CD4-positive, alpha-beta T cell treated with Interleukin-2 at 100 ng/mL for 4 hours (primary cell): ENCODE results near the gene AFF3.
"Not testable (repeated sequence)": the region's sequence is repeated elsewhere in the genome, so short reads cannot be mapped to it uniquely, and the experiment has no call there.

Source experiments
- DNase-seq: peaks from one replicate; pipeline ENCODE4 v3.0.0-alpha.2; 2020; ENCODE audit warnings: low spot score

Gene AFF3

GRCh38 chr2:99927690-99928207, 214.6 kb downstream of the AFF3 start:
- DNase-seq: not testable (repeated sequence)

- no peak for DNase-seq
These were observed 215.4 kb downstream of the AFF3 start for GRCh38 chr2:99926986-99927385.

DNA sequence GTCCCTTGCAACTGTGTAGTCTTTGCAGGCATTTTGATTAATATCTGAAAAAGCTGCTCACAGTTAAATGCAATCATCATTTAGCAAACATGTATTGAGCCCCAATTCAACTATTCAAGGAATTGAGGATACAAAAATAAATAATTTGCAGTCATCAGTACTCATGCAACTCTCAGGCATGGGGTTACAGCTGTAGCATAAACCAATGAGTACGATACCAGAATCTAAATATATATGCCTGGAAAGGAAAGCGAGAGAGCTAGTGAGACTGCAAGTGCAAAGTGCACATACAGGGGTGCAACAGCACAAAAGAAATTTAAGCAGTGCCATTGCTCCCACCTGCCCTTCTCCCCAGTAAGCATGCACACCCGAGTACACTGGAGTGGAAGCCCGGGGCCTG, 216.4 kb downstream of the AFF3 start:
- DNase-seq: no peak

DNA sequence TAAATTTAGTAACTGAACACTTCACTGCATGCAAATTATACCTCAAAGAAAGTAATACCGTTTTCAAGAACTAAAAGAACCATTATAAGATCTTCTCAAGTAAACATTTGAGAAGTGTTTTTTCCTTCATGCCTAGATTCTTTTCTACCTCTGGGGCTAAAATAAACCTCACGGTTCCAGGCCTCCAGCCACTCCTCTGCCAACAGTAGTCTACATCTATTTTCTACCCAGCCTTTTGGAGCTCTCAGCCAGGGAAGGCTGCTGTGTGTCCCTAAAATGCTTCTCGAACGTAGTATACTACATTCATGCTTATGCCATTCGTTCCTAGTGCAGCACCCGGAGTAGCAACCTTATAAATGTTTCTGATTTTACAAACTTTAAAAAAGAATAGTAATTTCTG, 219.7 kb downstream of the AFF3 start:
- no peak for DNase-seq

GRCh38 chr2:99921903-99922302, 220.5 kb downstream of the AFF3 start:
- no peak for DNase-seq

GRCh38 chr2:99918389-99918788, 224.0 kb downstream of the AFF3 start:
- no peak for DNase-seq

DNA sequence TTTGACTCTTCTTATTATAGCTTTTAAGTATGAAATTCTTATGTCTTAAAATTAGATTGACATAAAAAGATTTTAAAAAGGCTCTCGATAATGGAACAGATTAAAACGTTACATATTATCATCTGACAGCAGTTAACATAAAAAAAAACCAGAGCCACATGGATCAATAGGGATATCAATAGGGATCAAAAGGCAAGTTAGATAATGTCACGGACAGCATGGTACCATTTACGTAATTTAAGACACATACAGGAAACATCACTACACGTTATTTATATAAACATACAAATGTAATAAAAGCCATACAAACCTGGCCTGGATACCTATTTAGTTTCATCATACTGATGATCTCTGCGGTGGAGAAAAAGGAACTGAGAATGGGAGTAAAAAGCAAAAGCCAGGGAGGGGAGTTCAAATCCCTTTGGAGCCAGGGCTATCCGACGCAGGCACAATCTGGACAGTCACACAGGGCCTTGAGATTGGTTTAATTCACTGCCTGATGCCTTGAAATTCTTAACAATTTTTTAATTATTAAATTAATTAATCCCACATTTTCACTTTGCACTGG, 227.2 kb downstream of the AFF3 start:
- no peak for DNase-seq

DNA sequence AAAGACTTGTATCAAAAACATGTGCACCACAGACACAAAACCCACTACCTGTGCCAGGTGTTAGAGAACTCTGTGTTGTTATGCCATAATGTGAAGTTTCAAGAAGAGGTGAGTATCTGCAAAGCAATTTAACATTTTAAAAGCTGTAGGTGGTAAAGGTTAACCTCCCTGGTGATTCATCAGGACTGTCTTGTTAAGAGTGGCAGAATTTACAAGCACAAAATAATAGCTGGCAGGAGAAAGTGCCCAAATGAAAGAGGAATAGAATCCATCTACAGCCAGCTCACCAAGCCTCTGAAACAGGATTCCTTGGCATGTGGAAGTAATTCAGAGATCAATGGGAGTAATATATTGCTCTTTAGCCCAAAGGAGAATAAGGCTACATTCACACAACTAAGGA, 230.7 kb downstream of the AFF3 start:
- DNase-seq: no peak

DNA sequence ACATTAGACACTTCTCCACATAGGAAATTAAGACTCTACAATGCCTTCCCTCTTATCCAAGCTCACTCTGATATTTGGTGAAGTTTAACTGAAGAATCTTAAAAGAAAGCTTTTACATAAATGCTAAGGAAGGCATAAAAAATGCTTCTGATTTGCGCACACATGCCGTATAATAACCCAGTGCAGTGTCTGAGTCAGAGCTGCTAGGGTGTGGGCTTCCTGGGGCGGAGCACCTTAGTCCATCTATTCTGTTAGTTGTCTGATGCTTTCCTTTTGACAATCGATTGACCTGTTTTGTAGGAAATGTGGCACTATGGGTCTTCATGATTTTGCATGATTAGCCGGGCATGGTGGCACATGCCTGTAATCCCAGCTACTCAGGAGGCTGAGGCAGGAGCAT, 231.5 kb downstream of the AFF3 start:
- no peak for DNase-seq

DNA sequence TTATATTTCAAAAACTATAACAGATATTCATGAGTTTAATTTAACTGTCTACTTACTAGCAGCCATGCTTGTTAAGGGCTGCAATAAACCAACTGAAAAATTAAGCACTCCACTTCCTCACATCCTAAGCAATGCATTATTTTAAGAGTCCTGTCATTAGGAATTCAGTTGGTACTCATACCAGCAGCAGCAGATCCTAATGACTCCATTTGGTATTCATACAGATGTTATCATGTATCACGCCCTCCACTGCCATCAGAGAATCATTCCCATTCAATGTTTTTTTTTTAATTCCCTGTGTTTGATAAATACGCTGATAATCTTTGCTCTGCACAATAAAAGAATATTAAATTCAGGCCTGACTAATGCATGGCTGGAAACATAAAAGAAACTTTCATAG, 236.8 kb downstream of the AFF3 start:
- no peak for DNase-seq

- no peak for DNase-seq
These were observed 237.4 kb downstream of the AFF3 start for GRCh38 chr2:99905025-99905424.

GRCh38 chr2:99903981-99904380, 238.4 kb downstream of the AFF3 start:
- no peak for DNase-seq

DNA sequence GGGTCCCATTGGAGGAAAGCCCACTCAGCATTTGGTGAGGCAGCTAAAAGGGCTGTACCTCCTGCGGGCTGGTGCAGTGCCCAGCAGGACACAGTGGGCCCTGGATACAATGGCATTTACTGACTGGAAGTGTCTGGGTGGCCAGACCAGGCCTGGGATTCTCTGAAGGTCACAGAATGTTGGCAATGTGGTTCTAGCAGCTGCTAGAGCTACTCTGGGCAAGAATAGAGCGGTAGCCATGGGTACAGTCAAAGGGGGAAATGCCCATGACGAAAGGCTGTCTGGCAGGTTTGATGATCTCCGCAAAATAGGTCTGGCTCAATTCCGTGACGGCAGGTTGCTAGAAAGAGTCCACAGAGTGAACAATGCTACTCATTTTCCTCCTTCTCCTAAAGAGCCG, 241.8 kb downstream of the AFF3 start:
- no peak for DNase-seq

DNA sequence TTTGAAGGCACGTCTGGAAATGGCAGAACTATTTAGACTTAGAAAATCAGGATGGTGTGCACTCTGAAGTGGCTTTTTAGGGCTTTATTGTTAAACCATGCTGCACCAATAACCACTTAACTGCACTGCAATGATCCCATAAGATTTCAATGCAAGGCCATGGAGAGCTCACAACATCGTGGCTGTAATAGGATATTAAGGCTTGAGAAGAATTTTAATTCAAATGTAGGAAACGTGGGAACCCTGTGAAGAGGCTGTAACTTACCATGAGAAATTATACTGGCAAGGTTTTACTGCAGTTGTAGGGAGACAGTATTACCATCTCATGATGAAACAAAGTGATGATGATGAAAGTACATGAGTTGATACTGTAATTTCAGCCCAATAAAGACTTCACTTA, 242.5 kb downstream of the AFF3 start:
- DNase-seq: no peak

GRCh38 chr2:99899058-99899855, 243.1 kb downstream of the AFF3 start:
- no peak for DNase-seq

- DNase-seq: no peak
These were observed 243.9 kb downstream of the AFF3 start for GRCh38 chr2:99898336-99899048.

DNA sequence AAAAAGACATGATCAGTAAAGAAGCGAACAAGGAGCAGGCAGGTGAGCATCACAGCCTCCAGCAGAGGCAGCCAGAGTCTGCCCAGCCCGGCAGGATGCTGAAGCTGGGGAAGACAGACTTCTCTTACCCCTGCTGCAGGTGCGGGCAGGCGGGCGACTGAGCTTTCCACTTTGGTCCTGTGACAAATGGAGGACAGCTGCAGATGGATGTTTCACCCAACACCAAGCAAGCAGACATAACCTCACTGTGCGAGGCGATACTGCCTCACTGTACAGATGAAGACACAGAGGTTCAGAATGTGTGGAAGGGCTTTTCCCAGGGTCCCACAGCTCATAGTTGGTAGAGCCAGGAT, 251.0 kb downstream of the AFF3 start:
- no peak for DNase-seq

DNA sequence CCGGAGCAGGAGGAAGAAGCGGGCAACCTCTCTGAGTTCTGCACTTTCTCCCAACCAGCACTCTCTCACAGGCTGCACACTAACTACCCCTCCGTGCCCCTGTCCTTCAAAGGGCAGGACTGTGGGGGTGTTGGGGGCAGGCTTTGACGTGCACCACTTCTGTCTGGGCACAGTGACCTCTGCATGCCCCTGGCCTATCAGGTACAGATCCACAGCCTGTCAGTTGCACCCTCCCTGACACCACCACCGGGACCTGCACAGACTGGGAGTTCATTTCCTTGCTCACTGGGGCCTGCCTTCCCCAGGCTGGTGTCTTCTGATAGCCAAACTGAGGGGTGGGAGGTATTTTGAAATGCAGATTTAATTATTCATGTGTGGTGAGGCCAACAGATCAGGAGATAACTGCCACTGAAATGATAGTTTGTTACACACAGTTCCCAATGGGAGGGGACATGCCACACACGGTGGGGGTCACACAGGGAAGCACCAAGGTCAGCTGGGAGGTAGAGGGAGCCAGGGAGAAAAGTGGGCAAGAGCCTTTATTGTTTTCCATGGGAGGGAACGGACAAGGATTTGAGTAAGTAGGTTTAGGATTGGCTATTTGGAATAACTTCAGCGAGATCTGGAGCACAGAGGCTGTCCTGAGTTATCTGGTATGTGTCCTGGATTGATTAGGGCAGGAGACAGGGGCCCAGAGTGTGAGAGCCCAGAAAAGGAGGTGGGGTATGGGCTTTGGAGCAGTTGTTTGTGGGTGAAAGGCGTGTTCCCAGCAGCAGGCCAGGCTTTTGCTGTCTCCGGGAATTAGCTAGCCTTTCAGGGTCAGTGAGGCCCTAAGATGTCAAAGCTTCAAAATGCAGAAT, 251.6 kb downstream of the AFF3 start:
- DNase-seq: no peak

DNA sequence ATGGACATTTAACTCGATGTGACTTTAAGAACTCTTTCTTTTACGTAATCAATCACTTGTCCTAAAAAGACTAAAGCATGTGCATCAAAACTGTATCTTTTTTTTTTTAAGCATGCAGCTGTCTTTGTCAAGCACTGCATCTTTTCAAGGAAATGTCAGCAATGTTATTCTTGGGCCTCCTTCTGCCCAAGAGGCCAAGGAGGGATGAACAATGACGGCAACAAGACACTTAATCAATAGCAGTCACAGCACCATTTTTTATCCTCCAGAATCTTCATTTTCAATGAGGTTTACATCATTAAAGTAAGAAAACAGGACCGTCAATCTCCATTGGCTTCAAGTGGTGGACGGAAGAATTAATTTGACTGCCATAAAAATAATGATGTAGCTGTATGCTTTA, 253.8 kb downstream of the AFF3 start:
- no peak for DNase-seq

- DNase-seq: no peak
These were observed 256.0 kb downstream of the AFF3 start for GRCh38 chr2:99886418-99886817.

- no peak for DNase-seq
These were observed 259.0 kb downstream of the AFF3 start for GRCh38 chr2:99883358-99883757.

DNA sequence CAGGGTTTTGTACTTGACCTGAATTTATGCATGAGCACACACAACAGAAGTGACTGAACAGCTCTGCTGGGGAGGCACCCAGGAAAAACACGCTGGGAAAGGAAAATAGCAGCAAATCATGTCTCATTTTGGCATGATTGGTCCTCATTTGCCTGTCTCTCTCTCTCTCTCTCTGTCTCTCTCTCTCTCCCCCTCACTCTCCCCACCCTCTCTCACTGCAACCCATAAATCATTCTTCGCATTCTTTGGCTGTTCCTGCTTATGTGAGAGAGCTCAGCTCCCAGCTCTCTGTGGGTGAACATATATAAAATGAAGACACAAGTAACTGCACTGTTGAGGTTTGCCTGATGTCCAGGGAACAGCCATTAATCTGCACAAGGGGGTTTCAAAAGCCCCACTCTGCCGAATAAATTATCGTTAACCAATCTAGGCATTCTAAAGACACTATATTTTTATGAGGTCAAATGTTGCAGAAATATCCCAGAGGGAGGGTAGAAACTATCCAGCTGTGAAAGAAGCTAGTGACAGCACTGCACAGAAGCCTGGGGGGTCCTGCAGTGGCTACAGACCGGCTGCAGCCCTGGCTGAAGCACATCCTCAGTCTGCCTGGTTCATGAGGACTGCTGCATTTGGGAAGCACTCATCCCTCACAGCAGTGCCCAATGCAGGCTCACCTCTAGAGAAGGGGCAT, 260.3 kb downstream of the AFF3 start:
- no peak for DNase-seq
